HG02943 (cell line): ENCODE results near the gene PSMA5.
A peak's percentile ranks its signal among the peaks of the same experiment; 100 is the strongest.
"Not testable (repeated sequence)": the region's sequence is repeated elsewhere in the genome, so short reads cannot be mapped to it uniquely, and the experiment has no call there.

Source experiments
- ATAC-seq: cut with Tn5 transposase; IDR thresholded peaks from one replicate; pipeline ENCODE4 v1.9.1; 2021; ENCODE audit warnings: mild to moderate bottlenecking, low read depth, moderate library complexity; ENCODE audit not compliant: unreplicated experiment

Gene PSMA5

DNA sequence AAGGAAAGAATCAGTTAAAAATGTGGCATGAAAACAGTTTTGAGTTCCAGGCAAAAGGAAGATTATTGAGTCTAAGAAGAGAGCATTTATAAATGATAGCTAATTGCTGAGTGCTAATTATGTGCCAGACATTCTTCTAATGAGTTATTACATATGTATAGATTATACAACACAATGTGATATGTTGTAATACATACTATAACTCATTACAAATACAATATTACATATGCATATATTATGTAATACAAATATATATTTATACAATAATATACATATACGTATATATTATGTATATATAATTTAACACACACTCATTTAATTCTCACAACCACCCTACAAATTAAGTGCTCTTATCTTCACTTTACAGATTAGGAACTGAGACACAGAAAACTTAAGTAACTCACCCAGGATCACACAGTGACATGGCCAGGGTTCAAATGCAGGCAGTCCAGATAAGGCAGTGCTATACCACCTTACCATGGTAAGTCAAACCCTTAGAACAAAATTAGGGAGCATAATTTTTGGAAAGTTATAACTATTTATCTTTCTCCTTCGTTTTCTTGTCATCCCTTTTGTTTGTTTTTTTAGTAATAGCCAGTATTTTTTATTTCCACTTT is 32.5 kb downstream of the PSMA5 start:
- ATAC-seq: no peak

- no peak for ATAC-seq
These were observed 33.2 kb downstream of the PSMA5 start for GRCh38 chr1:109392788-109393616.

DNA sequence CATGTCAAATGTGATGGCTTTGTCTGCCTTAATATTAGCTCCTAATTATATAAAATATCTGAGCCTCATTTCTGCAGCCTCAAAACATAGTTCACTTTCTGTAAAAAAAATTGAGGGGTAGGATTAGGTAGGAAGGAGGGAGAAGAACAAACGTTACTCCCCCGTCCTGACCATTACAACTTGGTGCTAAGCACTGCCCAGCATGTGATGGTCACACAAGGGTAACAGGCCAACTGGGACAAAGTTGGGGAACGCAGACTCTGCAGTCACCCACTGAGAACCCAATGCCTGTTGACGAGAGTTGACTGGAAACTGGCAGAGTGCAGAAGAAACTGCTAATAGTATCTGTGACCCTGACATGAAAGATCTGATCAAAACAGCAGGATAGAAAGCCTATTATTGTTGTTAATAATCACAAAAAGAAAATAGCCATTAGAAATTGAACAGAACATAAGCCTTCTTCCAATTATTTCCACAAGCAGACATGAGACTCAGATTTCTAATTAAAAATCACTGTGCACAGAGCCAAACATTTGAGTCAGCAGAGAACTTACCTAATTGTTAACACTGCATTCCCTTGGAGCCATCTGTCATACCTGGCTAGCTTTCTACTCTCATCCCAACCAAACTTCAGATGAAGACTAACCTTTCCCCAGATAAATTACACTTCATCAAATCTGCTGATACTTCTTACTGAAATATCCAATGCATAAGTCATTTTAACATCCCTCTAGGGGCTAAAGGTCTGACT is 34.0 kb downstream of the PSMA5 start:
- ATAC-seq: no peak

DNA sequence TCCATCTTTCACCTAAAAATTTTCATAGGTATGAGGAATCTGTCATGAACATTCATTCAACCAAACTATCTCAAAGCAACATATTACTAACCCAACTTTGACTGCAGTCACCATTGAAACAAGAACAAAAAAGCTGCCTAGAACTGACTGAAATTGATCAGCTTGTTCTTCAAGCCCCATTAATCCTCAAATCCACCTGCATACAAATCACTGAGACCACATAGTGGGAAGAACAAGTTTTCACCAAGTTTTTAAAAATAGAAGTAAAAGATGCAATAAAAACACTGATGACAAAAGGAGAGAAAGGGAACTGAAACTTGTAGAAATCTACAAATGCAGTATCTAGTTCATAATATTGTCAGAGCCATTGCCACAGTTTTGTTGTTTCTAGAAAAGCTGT is 34.6 kb downstream of the PSMA5 start:
- peak; percentile 71 for ATAC-seq

DNA sequence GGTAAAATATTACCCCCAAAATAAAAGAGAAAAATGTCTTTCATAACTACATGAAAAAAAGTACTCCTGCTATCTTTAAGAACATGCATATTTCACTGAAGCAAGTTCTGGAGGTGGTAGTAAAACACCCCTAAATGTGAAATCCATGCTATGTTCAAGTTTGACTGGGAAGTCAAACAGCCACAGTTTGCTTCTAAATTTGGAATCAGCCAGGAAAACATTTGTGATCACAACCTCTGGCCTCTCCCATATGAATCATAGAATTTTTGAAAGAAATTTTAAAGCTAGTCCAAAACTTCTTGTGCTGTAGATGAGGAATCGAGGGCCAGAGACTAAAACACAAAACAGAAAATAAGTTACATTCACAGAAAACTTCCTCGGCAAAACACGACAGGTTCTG is 35.1 kb downstream of the PSMA5 start:
- ATAC-seq: no peak

DNA sequence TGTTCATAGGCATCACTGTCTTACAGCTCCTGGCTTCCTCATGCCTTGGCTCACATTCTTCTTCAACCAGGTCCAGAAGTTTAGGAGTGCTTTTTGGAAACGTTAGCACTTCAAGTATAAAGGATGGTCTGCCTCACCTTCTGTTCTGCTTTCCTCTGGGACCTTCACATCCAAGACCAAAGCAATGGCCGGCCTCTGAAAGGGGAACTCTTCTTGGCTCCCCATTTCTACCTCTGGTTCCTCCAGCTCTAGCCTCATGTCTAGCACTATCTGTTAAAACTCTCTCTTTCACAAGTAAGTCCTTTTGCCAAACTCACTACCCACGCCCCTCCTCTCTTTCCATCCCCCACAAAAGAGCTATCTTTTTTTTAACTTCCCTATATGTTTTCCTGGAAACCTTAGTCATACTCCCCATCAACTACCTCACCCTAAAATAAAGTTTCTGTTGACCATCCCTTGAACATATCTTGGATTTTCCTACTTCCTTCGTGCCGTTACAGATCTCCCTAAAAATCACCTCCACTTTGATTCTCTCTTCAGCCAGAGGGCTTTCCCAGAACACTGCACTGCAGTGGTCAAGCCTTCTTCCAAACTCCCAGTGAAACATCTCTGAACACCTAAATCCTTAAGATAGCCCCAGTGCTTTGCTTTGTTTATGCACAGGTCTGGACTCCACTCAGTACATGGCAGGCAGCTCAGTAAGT is 36.5 kb downstream of the PSMA5 start:
- no peak for ATAC-seq

GRCh38 chr1:109388884-109389637 is 37.2 kb downstream of the PSMA5 start:
- ATAC-seq: no peak

- no peak for ATAC-seq
These were observed 38.0 kb downstream of the PSMA5 start for GRCh38 chr1:109388208-109388711.

DNA sequence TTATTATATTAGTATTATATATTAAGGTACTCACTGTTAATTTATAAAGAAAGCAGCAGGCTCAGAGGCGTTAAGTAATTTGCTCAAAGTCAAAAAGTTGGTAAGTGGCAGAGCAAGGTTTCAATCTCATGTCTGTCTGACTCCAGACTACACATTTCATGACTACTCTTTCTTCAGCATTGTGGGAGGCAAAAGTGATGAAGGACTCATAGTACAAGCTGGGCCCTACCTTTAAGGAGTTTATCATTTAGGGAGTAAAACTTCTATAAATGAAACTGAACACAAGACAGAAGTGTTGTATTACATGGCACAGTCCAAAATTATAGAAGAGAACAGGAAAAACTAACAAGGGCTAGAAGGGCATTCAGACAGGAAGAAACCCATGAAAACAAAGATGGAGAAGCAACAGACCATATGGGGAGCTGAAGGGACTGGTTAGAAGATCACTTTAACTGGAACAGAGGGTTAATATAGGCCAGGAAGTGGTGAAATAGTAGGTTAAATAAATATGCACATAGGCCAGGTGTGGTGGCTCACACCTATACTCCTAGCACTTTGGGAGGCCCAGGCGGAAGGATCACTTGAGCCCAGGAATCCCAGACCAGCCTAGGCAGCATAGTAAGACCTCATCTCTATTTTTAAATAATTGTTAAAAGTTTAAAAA is 40.1 kb downstream of the PSMA5 start:
- ATAC-seq: no peak

DNA sequence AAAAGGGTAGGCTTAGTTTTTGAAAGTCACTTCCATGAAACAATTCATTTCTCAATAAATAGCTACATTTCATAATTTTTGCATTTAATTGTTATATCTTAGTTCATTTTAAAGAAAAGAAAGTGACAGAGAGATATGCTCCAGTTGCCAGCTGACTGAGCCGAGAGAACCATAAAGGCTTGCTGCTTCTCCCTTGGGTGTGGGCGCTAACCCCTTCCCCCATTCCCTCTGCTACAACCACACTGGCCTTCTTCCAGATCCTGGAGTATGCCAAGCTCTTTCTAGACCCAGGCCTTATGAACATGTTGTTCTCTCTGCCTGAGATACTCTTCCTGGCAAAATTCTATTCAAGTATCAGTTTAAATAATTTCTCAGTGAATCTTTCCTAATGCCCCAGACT is 40.8 kb downstream of the PSMA5 start:
- no peak for ATAC-seq

DNA sequence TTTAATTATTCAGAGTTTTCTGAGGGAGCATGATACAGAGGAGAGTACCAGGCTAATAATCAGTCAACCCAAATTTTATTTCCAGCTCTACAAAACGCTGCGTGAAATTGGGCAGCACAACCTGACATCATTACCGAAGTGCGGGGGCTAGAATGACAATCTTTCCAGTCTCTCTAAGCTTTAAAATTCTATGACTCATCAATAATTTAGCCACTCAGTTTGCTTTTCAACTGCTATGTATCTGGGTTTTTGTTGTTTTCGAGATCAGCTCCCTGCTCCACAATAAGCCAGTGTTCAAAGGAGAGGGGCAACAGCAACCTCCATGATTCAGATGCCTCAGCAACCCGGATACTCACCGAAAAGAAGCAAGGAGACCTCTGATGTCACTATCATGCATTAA is 42.4 kb downstream of the PSMA5 start:
- no peak for ATAC-seq

DNA sequence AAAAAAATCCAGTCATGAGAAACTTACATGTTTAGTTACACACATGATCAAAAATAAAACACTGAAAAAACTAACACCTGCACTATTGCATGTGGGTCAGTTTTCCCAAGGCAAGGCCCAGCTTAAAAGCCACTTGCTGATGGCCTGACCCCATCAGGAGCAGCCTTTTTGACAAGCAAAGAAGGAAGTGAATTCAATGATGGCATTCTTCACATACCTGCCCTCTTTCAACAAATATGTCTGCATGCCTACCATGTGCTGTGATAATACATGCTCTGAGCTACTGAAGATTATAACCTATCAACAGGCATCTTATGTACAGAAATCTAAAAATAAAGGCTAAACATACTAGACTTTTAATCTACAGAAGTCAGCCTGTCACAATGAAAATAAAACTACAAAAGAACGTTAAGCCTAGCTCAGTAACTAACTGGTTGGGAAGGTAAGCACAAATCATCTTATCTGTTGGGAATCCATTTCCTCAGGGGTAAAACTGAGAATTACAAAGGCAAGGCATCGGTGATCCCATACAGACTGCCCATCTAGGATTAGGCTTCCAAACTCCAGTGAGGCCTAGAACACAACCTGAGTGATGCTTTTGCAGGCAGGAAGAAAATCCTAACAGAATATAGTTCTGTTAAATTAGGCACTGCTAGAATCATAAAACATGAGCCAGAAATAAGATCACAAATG is 43.0 kb downstream of the PSMA5 start:
- ATAC-seq: no peak

DNA sequence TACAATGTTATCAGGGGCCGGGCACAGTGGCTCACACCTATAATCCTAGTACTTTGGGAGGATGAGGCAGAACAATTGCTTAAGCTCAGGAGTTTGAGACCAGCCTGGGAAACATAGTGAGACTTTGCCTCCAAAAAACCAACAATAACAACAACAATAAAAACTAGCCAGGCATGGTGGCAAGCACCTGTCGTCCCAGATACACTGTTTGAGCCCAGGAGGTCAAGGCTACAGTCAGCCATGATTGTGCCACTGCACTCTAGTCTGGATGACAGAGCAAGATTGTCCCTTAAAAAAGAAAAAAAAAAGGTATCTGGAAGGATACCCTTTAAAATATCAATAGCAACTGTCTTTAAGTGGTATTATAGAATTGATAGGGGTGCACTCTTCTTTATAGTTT is 44.7 kb downstream of the PSMA5 start:
- no peak for ATAC-seq

- ATAC-seq: no peak
These were observed 46.3 kb downstream of the PSMA5 start for GRCh38 chr1:109379907-109380306.

- no peak for ATAC-seq
These were observed 46.8 kb downstream of the PSMA5 start for GRCh38 chr1:109379422-109379821.

- ATAC-seq: no peak
These were observed 48.5 kb downstream of the PSMA5 start for GRCh38 chr1:109377698-109378097.

DNA sequence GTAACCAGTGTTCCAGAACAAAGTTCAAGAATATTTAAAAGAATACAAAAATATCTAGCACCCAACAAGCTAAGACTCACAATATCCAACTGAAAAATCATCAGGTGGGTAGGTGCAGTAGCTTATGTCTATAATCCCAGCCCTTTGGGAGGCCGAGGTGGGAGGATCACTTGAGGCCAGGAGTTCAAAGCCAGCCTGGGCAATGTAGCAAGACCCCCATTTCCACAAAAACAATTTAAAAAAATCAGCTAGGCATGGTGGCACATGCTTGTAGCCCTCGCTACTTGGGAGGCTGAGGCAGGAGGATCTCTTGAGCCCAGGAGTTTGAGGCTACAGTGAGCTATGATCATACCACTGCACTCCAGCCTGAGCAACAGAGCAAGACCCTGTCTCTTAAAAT is 52.6 kb downstream of the PSMA5 start:
- ATAC-seq: not testable (repeated sequence)

DNA sequence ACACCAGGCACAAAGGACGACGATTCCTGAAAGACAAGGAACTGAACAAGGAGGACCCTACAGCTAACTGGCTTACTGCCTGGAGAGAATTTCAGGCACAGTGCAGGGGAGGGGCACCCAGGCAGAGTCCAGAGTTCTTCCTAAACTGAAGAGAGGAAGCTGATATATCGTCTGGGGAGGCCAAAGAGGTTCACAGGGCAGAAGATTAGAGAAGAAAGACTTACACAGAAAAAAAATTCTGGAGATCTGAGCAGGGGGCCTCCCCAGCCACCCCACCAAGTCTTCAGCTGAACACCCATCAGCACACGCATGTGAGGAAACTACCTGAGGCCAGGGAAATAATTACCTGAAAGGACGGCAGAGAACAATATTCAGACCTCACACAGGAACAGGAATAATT is 53.1 kb downstream of the PSMA5 start:
- ATAC-seq: no peak

GRCh38 chr1:109372281-109372680 is 54.0 kb downstream of the PSMA5 start:
- ATAC-seq: no peak
